GM21786 (cell line): ENCODE results near the gene CHL1.

Source experiments
- ATAC-seq: cut with Tn5 transposase; IDR thresholded peaks from one replicate; pipeline ENCODE4 v1.9.1; 2021; ENCODE audit not compliant: unreplicated experiment

Gene CHL1

GRCh38 chr3:217948-218347, 21.4 kb downstream of the CHL1 start:
- ATAC-seq = no peak

- ATAC-seq = no peak
These were observed 32.0 kb downstream of the CHL1 start for GRCh38 chr3:228442-229182.

- ATAC-seq = no peak
These were observed 32.7 kb downstream of the CHL1 start for GRCh38 chr3:229183-229661.

- no peak for ATAC-seq
These were observed 40.3 kb downstream of the CHL1 start for GRCh38 chr3:236881-237280.

GRCh38 chr3:242602-243355, 46.2 kb downstream of the CHL1 start:
- ATAC-seq = no peak

- no peak for ATAC-seq
These were observed 46.8 kb downstream of the CHL1 start for GRCh38 chr3:243356-243725.

GRCh38 chr3:244041-244440, 47.5 kb downstream of the CHL1 start:
- no peak for ATAC-seq

- ATAC-seq = no peak
These were observed 51.4 kb downstream of the CHL1 start for GRCh38 chr3:247916-248315.

- no peak for ATAC-seq
These were observed 52.4 kb downstream of the CHL1 start for GRCh38 chr3:248864-249520.

- no peak for ATAC-seq
These were observed 53.2 kb downstream of the CHL1 start for GRCh38 chr3:249587-250262.

GRCh38 chr3:256501-256900, 59.9 kb downstream of the CHL1 start:
- ATAC-seq = no peak

GRCh38 chr3:257826-258225, 61.3 kb downstream of the CHL1 start:
- no peak for ATAC-seq

GRCh38 chr3:260898-261297, 64.3 kb downstream of the CHL1 start:
- no peak for ATAC-seq

GRCh38 chr3:263393-263792, 66.8 kb downstream of the CHL1 start:
- no peak for ATAC-seq

GRCh38 chr3:264394-265156, 68.0 kb downstream of the CHL1 start:
- no peak for ATAC-seq

- ATAC-seq = no peak
These were observed 70.5 kb downstream of the CHL1 start for GRCh38 chr3:267101-267500.

- ATAC-seq = no peak
These were observed 74.1 kb downstream of the CHL1 start for GRCh38 chr3:270688-271087.

- ATAC-seq = no peak
These were observed 78.4 kb downstream of the CHL1 start for GRCh38 chr3:274927-275326.

- ATAC-seq = peak; percentile 13
These were observed 81.3 kb downstream of the CHL1 start for GRCh38 chr3:277873-278272.

- peak; percentile 78 for ATAC-seq
These were observed 81.9 kb downstream of the CHL1 start for GRCh38 chr3:278300-279064.
